CD4-positive, alpha-beta T cell treated with Interleukin-2 at 100 ng/mL for 4 hours (primary cell): Measurements from ENCODE around the gene ACACA.

Experiments used
- DNase-seq: peaks from one replicate; pipeline ENCODE4 v3.0.0-alpha.2; 2020; ENCODE audit warnings: low spot score

ACACA gene

DNA sequence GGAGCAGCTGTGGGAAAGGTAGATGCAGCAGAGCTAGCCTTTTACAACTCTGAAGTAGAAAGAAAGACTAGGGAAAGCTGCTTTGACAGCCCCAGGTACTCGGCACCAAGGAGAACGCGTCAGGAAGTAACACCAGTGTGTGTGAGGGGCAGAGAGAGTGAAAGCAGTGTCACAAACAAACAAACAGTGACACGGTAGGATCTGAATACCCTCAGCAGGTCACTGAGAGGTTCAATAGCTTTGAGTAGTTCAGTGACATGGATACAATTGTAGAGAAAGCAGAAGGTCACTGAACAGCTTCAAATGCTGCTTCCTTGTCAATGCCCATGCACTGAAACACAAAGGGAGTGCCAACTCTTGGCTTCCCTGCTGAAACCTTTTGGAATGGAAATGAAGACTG lies 181.2 kb downstream of the ACACA start:
- no peak for DNase-seq

DNA sequence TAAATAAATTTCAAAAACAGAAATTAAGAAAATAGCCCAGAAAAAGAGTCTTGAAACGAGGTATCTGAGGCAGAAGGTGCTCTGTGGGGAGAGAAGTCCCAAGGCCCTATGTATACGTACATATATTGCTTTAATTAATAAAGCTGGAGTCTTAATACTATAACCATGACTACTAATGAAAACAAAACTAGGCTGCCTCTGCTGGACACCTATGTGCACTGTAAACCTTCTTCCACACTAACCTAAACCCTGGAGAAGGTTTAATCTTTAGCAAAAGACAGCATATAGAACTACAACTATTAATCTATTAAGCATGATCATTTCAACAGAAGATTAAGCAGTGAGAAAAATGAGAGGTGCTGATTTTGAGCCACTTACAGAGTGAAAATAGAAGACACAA lies 184.8 kb downstream of the ACACA start:
- DNase-seq: no peak

- DNase-seq: peak; percentile 23
Measured at GRCh38 chr17:37220607-37220953, 186.1 kb downstream of the ACACA start.

DNA sequence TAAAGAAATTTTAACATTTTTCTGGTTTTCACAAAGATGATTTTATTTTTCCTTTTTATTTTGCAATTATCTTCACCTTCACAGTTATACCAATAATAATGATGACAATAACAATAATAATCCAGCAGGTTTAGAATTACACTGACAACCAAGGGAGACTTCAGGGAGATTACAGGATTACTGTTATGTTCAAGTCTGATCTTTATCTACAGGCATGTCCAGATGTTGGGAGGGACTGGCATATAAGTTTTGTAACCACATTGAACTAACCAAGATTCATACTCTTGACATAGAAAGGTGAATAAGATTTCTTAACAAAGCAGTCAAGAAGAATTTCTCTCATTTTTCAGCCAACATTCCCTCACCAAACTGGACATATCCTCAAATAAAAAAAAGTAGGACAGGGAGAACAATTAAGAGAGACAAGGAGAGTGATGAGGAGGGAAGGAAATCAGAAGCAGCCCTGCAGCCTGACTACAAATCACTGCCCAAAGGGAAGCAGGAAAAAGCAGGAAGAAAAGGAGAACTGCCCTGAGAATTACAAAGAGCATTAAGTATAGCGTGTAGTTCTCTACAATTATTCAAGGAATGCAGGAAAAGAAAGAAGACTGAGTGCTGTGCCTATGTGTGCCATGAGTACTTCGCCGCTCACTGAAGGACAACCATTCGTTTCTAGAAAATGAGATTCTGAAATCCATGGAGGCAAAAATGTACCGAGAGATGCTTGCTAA lies 186.6 kb downstream of the ACACA start:
- no peak for DNase-seq

DNA sequence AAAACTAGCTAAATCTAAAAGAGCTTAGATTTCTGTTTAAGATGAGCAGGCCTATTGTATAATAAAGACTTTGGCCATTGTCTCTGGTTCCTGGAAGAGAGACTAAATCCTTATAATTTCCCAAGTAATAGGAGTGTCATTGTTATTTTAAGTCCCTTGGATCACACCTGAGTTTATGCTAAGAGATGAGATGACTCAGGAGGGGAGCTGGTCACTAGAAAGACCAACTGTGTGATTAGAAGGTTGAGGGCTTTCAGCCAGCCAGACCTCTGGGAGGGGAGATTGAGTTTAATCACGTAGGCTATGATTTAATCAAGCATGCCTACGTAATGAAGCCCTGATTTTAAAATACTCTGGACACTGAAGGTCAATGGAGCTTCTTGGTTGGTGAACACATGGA lies 187.8 kb downstream of the ACACA start:
- no peak for DNase-seq

DNA sequence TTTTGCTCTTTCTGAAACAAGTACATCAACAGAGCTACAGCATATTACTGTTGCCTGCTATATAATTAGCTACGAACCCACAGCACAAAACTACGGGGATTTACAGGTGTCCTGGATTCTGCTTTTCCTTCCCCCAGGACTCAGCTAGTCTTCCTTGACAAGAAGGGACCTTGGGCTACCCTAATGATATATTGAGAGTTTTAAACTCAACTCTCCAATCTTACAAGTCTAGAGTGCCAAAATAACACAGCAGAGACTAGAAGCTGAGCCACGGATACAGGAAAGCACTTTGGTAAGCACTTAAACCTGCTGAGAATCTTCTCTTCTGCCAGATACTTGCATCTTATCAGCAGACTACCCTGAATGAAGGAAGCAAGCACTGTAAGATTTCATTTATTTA lies 192.2 kb downstream of the ACACA start:
- DNase-seq: no peak

- no peak for DNase-seq
Measured at GRCh38 chr17:37213927-37214326, 192.7 kb downstream of the ACACA start.

- DNase-seq: no peak
Measured at GRCh38 chr17:37212179-37212578, 194.5 kb downstream of the ACACA start.

GRCh38 chr17:37211136-37211535 lies 195.5 kb downstream of the ACACA start:
- no peak for DNase-seq

DNA sequence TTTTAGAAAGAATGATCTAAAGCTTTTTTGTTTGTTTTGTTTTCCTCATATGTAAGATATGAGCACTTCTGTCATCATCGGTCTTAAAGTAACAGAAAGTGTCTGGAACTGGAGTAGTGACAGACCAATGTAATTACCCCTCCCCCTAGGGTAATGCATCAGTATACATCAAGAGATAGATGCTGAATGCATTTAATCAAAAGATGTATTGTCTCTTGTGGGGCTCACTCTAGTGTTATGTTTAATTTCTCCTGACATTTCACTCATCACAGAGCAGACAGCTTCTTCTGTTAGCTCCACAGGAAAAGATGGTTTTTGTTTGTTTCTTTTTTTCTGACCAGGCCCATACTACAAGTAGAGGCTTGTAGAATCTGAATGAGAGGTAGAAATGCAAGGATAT lies 199.5 kb downstream of the ACACA start:
- DNase-seq: no peak

DNA sequence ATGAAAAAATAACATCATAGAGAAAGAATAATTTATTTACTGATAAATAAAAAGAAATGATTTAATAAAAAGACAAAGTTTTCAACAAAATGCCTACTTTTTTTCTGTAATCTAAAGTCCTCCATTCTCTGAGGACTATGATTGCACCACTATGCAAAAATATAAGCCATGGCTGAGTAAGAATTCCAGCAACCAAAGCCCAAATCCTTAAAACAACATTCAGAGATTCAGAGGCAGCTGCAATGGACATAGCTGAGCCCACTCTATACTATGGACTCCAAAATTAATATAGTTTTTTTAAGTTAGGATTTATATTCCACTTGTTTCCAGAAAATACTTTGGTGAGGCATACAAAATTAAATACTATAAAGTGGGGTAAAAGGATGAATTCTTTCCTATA lies 200.3 kb downstream of the ACACA start:
- no peak for DNase-seq

DNA sequence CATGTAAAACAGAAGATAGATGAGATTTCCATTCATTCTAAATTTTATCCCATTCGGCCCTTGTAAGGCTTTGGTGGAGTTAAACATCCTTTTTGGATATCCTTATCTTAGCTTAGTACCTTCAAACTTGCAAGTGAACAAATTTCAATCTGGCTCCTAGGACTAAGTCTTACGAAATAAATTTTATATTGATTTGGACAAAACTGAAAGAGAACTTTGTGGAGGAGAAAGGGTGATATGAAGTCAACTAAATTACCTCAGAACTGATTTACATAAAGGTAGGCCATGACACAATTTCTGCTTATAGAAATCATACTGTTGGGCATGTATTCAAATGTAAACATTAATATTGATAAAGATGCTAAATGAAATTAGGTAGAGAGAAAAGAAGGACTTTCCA lies 206.1 kb downstream of the ACACA start:
- no peak for DNase-seq

- no peak for DNase-seq
Measured at GRCh38 chr17:37197336-37197735, 209.3 kb downstream of the ACACA start.

- no peak for DNase-seq
Measured at GRCh38 chr17:37194208-37194607, 212.4 kb downstream of the ACACA start.

DNA sequence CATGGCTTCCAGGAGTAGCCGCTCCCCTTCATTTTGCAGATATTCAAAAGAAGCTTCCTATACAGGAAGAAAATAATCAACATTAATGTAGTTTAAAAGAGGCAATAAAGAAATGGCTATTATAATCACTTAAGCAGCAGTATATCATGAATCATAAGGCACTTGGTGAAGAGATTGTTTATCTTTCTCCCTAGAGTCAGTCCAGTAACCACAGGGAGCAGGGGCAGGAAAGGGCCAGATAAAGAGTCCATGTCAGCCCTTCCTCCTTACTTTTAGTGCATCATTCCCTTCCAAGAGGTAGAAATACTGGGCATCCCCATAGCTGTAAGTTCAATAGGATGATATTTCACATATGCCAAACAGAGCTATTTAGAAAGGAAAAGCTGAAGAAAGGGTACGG lies 215.4 kb downstream of the ACACA start:
- DNase-seq: no peak

GRCh38 chr17:37190493-37190892 lies 216.1 kb downstream of the ACACA start:
- no peak for DNase-seq

DNA sequence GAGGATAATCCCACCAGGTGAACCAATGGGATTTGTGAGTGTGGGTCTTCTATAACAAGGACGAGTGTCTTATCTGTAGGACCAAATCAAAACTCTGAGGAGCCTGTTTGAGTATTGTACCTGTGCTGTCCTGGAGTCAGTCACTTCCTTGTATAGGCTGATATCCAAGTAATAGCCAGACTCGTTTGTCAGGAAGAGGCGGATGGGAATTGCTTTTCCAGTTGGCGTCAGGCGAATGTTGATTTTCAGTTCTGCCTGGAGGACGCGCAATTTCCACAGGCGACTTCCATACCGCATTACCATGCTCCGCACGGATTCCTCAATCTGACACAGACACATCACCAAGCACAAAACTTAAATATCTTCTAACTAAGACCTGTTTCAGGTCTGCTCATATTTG lies 218.5 kb downstream of the ACACA start:
- DNase-seq: no peak

- DNase-seq: no peak
Measured at GRCh38 chr17:37187262-37187661, 219.4 kb downstream of the ACACA start.

- DNase-seq: no peak
Measured at GRCh38 chr17:37182786-37183465, 223.7 kb downstream of the ACACA start.

DNA sequence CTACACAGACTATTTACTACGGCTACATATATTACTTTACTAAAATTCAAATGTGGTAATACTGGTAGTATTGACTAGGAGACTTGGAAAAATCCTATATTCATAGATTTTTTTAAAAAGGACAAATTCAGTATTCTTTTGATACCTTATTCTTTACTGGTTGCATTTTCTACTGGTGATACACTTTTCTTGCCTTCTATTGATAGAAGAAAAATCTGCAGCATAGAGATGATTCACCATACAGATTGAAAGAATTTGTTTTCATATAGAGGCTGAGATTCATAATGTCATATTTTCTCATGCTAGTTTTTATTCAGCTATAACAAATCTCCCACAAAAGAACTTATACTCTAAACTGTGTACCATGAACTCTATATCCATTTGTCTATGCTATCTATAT lies 226.3 kb downstream of the ACACA start:
- DNase-seq: no peak

DNA sequence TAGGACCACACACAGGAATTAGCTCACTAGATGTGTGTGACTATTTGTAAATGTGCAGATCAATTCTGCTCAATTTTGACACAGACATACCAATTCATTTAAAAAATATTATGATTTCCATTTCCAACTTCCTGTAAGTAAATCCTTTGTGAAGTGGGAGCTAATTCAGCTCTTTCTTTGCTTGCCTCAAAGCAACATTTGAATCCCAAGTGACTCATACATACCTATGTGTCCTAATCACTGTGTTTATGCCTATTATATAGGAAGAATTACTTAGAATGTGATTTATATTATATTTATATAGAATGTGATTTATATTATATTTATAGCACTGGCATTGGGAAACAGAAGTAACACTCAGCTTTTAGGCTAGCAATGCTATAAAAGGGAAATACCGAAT lies 226.7 kb downstream of the ACACA start:
- no peak for DNase-seq

DNA sequence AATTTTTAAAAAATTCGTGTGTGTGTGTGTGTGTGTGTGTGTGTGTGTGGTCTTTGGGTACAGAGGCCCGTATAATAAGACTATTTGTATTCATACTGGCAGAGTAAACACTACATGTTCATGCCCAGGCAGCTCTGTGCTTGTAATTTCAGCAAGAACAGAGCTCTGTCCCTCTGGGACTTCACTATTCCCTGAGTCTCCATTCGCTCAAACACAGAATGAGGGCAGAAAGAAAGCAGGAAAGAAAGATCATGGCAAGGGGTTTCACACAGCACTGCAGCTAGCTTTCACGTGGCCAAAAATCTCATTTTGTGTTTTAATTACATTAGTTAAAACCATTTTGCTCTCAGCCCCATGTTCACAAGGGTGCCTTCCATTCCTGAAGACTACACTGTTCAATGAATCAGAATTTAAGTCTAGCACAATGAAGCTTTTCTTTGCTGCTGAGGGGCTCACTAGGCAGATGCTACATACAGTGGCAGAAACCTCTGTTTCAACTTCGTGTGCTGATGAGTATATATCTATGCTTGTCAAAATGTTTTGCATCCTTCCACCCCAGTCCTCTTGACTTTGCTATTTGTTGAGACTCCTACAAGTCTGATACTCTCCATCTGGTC lies 229.3 kb downstream of the ACACA start:
- no peak for DNase-seq

DNA sequence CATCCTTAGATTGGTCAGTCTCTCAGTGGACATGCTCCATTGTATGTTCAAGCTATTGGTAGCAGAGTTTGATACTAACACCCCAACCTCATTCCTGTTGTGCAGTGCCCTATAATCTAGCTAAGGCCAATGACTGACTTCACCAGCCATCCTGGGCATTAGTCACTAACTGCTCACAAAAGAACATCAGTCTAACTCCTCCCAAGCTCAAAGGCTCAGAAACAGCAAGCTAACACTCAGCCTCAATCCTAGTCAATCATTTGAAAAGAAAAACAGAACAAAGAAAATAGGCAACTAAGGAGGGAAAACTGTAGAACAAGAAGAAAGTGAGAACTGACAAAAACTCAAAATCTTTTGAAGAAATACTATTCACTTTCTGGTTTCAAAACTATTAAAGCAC lies 229.9 kb downstream of the ACACA start:
- no peak for DNase-seq

- DNase-seq: no peak
Measured at GRCh38 chr17:37174205-37174604, 232.4 kb downstream of the ACACA start.
